Dendritic cell treated with granulocyte-macrophage colony-stimulating factor and Interleukin-4, amounts not matched to agents 40 ng/mL and 50 ng/mL, for 4 days (primary cell): ENCODE measurements around the gene CLPTM1.
"Not testable (repeated sequence)": the region's sequence is repeated elsewhere in the genome, so short reads cannot be mapped to it uniquely, and the experiment has no call there.

ENCODE experiments used
- H3K27ac Mint-ChIP-seq: one replicate; pipeline ENCODE4 v1.8.0; 2022; ENCODE audit warnings: mild to moderate bottlenecking, mixed read lengths
- H3K27me3 Mint-ChIP-seq: one replicate; pipeline ENCODE4 v1.8.0; 2022; ENCODE audit warnings: mild to moderate bottlenecking, mixed read lengths
- H3K36me3 Mint-ChIP-seq: one replicate; pipeline ENCODE4 v1.8.0; 2022; ENCODE audit warnings: low read depth, mixed read lengths
- H3K4me1 Mint-ChIP-seq: one replicate; pipeline ENCODE4 v1.8.0; 2022; ENCODE audit warnings: low read depth, mixed read lengths
- H3K4me3 Mint-ChIP-seq: one replicate; pipeline ENCODE4 v1.8.0; 2022; ENCODE audit warnings: mild to moderate bottlenecking, moderate library complexity, mixed read lengths
- H3K9me3 Mint-ChIP-seq: one replicate; pipeline ENCODE4 v1.8.0; 2022; ENCODE audit warnings: mixed read lengths
- intact Hi-C: fragments of 100-400 bp; cut with micrococcal nuclease; formaldehyde crosslinking; loops from one replicate; pipeline ENCODE4 v1.15.0; 2022

CLPTM1 gene

GRCh38 chr19:44954649-44955504 is at the start of gene CLPTM1:
CLPTM1 (plus strand) TSS chr19:44955380; CDS start chr19:44955396, 16 bp downstream.
- Mint-ChIP-seq H3K36me3 (peaks cover 43% of the 10 kb centered on the region), H3K9me3 (no peaks in the 10 kb centered on the region), H3K27me3 (no peaks in the 10 kb centered on the region), H3K4me1 (peaks cover 45% of the 10 kb centered on the region), H3K27ac (peak within 1 kb of the TSS; percentile 95), H3K4me3 (peak within 1 kb of the TSS; percentile 94)
- intact Hi-C loops: loop anchor here (2.0 to 5.0 kb wide), 2 partner anchors 47 to 64 kb away; partner anchors contain the start of genes RELB and TOMM40

GRCh38 chr19:44905437-44906160 is 49.6 kb upstream of the CLPTM1 start, which contains the start of gene APOE:
APOE (plus strand) TSS chr19:44905796; CDS start chr19:44906625, 829 bp downstream.
- intact Hi-C loops: no loop called here
- no peaks in the 10 kb centered on the region for H3K9me3 Mint-ChIP-seq
- peaks cover 34% of the 10 kb centered on the region for H3K27me3 Mint-ChIP-seq
- H3K27ac Mint-ChIP-seq: no peak within 1 kb of the TSS
- H3K4me3 Mint-ChIP-seq: peak within 1 kb of the TSS; percentile 41
- peaks cover 29% of the 10 kb centered on the region for H3K4me1 Mint-ChIP-seq
- peaks cover 32% of the 10 kb centered on the region for H3K36me3 Mint-ChIP-seq

- Mint-ChIP-seq H3K36me3 (peaks cover 11% of the 10 kb centered on the region), H3K4me1 (peaks cover 42% of the 10 kb centered on the region), H3K27ac (no peak overlapping the region), H3K27me3 (peaks cover 35% of the 10 kb centered on the region), H3K4me3 (no peak overlapping the region), H3K9me3 (no peaks in the 10 kb centered on the region)
- intact Hi-C loops: no loop called here
These were observed 47.6 kb upstream of the CLPTM1 start for GRCh38 chr19:44907613-44908012.

- H3K36me3 Mint-ChIP-seq: peaks cover 5% of the 10 kb centered on the region
- intact Hi-C loops: no loop called here
- no peak overlapping the region for H3K27ac Mint-ChIP-seq
- peaks cover 49% of the 10 kb centered on the region for H3K4me1 Mint-ChIP-seq
- no peaks in the 10 kb centered on the region for H3K9me3 Mint-ChIP-seq
- H3K27me3 Mint-ChIP-seq: peaks cover 39% of the 10 kb centered on the region
- H3K4me3 Mint-ChIP-seq: no peak overlapping the region
These were observed 46.9 kb upstream of the CLPTM1 start for GRCh38 chr19:44908074-44908835.

- H3K27me3 Mint-ChIP-seq: peaks cover 39% of the 10 kb centered on the region
- H3K4me1 Mint-ChIP-seq: peaks cover 55% of the 10 kb centered on the region
- H3K27ac Mint-ChIP-seq: no peak overlapping the region
- no peak overlapping the region for H3K4me3 Mint-ChIP-seq
- H3K36me3 Mint-ChIP-seq: no peaks in the 10 kb centered on the region
- intact Hi-C loops: no loop called here
- no peaks in the 10 kb centered on the region for H3K9me3 Mint-ChIP-seq
These were observed 46.3 kb upstream of the CLPTM1 start for GRCh38 chr19:44908836-44909261.

- H3K9me3 Mint-ChIP-seq: no peaks in the 10 kb centered on the region
- no peak overlapping the region for H3K4me3 Mint-ChIP-seq
- no peak overlapping the region for H3K27ac Mint-ChIP-seq
- peaks cover 64% of the 10 kb centered on the region for H3K4me1 Mint-ChIP-seq
- H3K36me3 Mint-ChIP-seq: no peaks in the 10 kb centered on the region
- intact Hi-C loops: no loop called here
- H3K27me3 Mint-ChIP-seq: peaks cover 36% of the 10 kb centered on the region
These were observed 45.4 kb upstream of the CLPTM1 start for GRCh38 chr19:44909775-44910174.

- H3K4me3 Mint-ChIP-seq, H3K36me3 Mint-ChIP-seq, H3K27ac Mint-ChIP-seq, intact Hi-C loops, H3K9me3 Mint-ChIP-seq: not testable (repeated sequence)
- H3K27me3 Mint-ChIP-seq: peaks cover 15% of the 10 kb centered on the region
- peaks cover 47% of the 10 kb centered on the region for H3K4me1 Mint-ChIP-seq
These were observed 43.3 kb upstream of the CLPTM1 start for GRCh38 chr19:44911896-44912295.

- Mint-ChIP-seq H3K27me3 (peaks cover 11% of the 10 kb centered on the region), H3K9me3 (no peaks in the 10 kb centered on the region), H3K4me3 (no peak overlapping the region), H3K27ac (peak overlapping the region; percentile 93), H3K4me1 (peaks cover 46% of the 10 kb centered on the region), H3K36me3 (no peaks in the 10 kb centered on the region)
- intact Hi-C loops: no loop called here
These were observed 42.3 kb upstream of the CLPTM1 start for GRCh38 chr19:44912854-44913253.

- intact Hi-C loops: not testable (repeated sequence)
These were observed 41.4 kb upstream of the CLPTM1 start for GRCh38 chr19:44913512-44914432.

GRCh38 chr19:44914433-44915206 is 40.6 kb upstream of the CLPTM1 start, which contains the start of gene APOC1:
APOC1 (plus strand) TSS chr19:44914608; CDS start chr19:44914892, 284 bp downstream.
- Mint-ChIP-seq H3K4me1 (peaks cover 46% of the 10 kb centered on the region), H3K4me3 (peak within 1 kb of the TSS; percentile 97), H3K27ac (peak within 1 kb of the TSS; percentile 93)
- H3K9me3 Mint-ChIP-seq, intact Hi-C loops, H3K36me3 Mint-ChIP-seq, H3K27me3 Mint-ChIP-seq: not testable (repeated sequence)

More at GRCh38 chr19:44913512-44914432, 41.4 kb upstream of the CLPTM1 start:
- not testable (repeated sequence) for H3K36me3 Mint-ChIP-seq, H3K27me3 Mint-ChIP-seq, H3K9me3 Mint-ChIP-seq
- Mint-ChIP-seq H3K27ac (peak overlapping the region; percentile 93), H3K4me3 (peak overlapping the region; percentile 97), H3K4me1 (peaks cover 46% of the 10 kb centered on the region)

- H3K4me3 Mint-ChIP-seq: no peak overlapping the region
- intact Hi-C loops: no loop called here
- peaks cover 8% of the 10 kb centered on the region for H3K27me3 Mint-ChIP-seq
- peak overlapping the region; percentile 24 for H3K27ac Mint-ChIP-seq
- H3K4me1 Mint-ChIP-seq: peaks cover 48% of the 10 kb centered on the region
- H3K9me3 Mint-ChIP-seq: no peaks in the 10 kb centered on the region
- H3K36me3 Mint-ChIP-seq: no peaks in the 10 kb centered on the region
These were observed 30.9 kb upstream of the CLPTM1 start for GRCh38 chr19:44924243-44924725.
